DMS 273 treated with DMSO at 0.1 percent for 48 hours (cell line): ENCODE results near the gene SYCE3.

ENCODE experiments used
- DNase-seq: peaks from one replicate; lab custom pipeline; 2025; lab: John Stamatoyannopoulos, UW

The SYCE3 gene

DNA sequence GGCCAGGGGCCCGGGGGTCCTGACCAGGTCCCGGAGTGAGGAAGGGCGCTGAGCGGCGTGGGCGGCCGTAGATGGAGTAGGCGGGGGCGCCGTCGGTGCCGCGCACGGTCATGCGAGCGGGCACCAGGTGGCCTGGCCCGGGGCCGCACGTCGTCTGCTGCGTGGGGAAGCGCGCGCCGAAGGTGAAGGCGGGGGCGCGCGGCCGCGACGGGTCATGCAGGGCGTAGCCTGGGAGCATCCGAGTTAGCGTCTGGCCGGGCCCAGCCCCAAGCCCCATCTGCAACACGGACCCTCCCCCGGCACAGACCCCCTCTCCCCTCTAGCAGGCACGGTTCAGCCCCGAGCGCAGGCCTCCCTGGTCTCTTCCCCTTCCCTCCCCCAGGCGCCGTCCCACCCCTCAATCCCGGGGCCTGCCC lies 31.2 kb downstream of the SYCE3 start:
- no peak for DNase-seq

DNA sequence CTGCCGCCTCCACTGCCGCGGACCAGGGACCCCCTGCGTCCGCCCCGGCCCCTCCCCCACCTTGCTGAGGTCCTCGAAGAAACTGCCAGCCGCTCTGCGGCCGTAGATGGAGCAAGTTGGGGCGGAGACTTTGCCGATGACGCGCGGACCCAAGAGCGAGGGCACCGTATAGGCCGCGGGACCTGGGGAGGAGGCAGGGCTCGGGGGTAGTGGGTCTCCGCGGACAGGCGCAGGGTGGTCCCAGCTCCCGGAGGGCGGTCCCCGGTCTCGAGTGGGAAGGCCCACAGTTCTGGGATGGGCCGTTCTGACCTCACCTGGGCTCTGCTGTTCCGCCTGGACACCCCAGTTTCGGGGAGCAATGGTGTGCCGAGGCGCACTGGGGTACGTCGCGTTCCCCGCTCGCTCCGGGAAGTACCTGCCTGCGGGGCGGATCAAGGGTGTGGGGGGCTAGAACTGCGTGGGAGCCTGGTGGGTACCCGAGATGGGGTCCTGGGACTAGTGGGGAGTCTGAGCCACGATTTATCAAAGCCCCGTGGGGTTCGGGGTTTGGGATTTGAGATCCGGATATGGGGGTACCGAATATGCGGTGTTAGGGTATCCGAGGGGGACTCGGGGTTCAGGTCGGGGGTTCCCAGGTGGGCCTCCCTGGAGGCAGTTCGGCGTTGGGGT lies 31.7 kb downstream of the SYCE3 start:
- DNase-seq: no peak

DNA sequence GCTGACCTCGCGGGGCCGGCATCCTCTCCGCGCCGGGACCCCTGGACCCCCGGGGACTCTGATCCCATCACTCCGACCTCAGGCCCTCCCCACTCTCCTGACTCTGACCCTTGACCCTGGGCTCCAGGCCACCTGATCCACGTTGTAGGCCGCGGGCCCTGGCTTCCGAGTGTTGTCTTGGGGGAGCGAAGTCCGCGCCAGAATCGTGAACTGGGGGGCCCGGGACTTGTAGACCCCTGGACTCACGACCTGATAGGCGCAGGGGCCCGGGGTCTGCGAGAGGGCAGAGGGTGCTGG lies 32.2 kb downstream of the SYCE3 start:
- no peak for DNase-seq

DNA sequence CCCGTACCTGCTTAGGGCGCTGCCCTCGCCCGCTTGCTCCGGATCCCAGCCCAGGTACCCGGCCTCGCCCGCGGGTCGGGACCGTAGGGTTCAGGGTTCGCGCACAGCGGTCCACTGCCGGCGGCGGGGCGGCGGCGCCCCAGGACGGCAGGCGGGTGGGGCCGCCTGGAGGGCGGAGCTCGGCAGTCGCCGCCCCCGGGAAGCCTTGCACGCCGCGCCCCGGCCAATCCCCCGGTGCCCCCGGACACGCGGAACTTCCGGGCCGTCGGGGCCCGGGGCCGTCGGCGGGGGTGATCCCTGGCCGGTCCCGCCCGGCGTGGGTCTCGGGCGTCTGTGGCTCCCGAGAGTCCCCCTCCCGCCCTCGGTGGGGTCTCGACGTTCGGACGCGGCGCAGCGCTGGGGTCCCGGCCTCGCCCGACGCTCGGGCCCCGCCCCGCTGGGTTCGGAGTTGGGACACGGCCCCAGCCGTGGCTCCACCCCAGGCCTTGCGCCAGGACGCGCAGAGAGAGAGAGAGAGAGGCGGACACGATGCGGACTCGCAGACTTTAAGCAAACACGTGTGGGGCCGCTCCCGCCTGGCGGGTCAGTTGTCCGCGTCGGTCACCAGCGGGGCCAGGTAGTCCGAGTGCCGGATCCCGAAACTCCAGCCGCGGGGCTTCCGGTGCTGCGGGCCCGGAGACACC lies 32.7 kb downstream of the SYCE3 start, which contains the start of gene TYMP:
Gene TYMP (minus strand): TSS at position 116 of the 683 bp plus-strand sequence. CDS start 303 bp downstream, outside the sequence.
- no peak for DNase-seq

DNA sequence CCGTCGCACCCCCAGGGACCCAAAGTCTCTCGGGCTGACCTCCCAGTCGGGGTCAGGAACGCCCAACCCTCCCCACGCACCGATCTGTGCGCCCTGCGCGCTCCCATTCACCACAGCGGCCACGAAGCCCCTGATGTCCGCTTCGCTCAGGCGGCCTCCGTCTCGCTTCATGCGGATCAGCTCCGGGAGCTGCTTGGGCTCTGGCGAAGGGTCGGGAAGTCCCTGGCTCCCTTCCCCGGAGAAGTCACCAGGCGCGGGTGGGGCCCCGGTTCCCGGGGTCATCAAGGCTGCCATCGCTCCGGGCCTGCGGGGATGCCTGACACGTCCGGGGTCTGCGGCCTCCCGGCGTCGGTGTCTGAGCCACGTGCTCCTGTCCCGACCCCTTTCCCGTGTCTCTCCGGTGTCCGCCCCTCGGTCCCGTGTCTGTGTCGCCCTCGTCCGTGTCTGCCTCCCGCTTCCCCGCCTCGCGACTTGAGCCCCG lies 33.3 kb downstream of the SYCE3 start:
- DNase-seq: no peak

DNA sequence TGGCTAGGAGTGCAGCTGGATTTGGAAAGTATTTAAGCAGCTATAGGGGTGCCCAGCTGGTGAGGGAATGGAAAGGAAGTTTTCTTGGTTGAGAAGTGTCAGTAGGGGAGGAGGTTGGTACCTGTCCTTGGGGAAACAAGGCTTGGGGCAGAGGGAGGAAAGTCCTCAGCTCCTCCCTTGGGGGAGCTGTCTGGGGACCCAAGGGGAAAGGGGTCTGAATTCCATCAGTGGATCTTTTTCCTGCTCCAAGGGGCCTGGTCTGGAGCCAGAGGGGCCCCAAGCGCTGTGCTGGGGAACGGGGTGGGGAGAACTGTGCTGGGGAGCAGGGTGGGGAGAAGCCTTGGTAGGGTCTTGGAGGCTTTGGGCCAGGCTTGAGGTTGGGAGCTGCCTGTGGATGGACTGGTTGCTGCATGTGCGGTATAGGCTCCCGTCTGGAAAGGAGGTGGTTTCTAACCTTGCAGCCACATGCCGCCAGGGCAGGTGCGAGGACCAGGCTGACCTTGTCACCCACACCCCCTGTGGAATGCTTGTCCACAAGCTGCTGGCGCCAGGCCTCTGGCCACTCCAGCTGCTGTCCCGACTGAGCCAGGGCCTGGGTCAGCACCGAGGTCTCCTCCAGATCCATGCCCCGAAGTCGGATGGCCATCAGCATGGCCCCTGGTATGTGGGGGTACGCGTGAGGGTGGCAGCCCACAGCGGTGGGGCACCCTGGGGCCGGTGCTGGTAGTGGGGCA lies 33.9 kb downstream of the SYCE3 start:
- DNase-seq: no peak

DNA sequence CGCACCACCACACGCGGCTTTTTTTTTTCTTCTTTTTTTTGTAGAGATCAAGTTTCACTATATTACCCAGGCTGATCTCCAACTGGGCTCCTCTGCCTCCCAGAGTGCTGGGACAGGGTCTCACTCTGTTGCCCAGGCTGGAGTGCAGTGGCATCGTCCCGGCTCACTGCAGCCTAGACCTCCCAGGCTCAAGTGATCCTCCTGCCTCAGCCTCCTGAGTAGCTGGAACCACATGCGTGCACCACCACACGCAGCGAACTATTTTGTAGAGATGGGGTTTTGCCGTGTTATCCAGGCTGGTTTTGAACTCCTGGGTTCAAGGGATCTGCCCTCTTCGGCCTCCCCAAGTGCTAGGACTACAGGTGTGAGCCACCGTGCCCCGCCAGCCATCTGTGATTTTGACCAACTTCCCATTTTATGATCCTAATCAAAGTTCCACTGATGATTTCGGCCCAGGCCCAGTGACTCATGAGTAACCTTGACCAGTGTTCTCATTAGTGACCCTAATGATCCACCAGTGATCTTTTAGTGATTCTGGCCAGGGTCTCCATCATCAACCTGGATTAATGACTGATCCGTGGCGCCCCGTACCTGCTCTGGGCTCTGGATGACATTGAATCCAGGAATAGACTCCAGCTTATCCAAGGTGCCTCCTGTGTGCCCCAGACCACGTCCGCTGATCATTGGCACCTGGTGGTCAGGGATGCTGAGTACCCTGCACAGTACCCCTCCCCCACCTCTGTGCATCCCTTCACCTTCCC lies 34.6 kb downstream of the SYCE3 start:
- DNase-seq: no peak

DNA sequence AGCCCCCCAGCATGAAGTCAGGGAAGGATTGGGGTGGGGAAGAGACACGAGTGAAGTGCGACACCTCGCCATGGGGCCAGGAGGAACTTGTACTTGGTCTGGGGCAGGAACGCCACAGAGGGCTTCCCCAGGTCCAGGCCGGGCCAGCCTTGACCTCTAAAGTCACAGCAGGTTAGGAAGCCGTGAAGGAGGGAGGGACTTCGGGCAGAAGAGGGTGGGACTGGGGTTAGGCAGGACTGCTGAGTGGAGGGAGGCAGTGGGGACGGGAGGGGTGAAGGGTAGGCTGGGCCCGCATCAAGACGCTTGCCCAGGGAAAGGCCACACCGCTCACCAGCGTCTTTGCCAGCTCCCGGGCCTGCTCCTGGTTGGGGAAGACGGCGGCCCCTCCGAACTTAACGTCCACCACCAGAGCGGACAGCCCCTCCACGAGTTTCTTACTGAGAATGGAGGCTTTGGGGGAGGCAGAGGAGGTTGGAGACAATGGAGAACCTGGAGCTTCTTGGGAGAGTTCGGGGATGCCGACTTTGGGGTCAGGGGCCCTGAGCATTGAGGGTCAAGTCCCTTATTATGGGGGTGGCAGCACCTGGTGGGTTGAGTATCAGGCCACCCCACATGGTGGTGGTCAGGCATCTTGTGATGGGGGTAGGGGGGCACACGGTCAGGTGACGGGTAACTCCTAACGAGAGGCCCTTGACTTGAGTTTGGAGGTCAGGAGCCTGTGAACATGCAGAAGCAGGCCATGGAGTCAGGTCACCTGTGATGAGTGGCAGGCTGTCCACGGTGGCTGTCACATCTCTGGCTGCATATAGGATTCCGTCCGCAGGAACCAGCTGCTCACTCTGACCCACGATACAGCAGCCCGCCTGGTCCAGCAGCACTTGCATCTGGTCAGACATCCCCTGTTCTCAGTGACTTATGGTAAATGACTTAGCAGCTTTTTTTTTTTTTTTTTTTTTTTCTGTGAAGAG lies 35.6 kb downstream of the SYCE3 start:
- no peak for DNase-seq

DNA sequence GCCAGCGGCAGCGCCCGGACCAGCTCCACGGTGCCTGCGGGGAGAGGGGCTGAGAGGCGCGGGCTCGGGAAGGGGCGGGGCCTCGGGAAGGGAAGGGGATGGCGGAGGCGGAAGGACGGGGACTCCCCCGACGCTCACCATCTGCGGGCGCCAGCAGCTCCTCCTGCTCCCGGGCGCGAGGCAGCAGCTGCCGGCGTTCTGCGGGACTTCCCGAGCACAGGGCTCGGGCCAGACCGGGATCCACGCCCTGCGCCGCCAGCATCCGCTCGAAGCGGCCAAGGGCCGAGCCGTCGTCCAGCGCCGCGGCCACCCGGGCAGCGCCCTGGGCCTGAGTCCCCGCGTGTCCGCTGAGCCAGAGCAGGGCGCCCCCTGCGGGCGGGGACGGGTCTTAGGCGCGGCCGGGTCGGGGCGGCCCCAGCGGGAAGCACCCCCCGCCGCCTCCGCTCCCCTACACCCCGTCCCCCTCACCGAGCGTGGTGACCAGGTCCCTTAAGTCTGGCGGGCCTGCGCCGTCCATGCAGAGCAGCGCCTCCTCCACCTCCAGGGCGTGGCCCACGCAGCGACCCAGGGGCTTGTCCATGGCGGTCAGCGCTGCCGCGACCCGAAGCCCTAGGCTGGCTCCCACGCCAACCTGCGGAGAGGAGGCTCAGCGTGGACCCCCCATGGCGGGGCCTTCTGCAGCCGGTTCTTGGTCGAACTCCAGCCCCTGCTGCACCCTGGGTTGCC lies 36.4 kb downstream of the SYCE3 start:
- peak; percentile 33 for DNase-seq

DNA sequence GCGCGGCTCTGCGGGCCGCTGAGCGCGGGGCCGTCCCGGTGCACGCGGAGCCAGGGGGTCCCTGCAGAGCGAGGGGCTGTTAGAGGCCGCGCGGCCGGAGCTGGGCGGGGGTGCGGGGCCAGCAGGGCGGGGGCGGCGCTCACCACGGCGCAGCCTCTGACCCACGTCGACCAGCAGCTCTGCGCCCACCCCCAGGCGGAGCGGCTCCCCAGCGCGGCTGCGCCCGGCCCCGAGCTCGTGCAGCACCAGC lies 36.9 kb downstream of the SYCE3 start:
- no peak for DNase-seq

DNA sequence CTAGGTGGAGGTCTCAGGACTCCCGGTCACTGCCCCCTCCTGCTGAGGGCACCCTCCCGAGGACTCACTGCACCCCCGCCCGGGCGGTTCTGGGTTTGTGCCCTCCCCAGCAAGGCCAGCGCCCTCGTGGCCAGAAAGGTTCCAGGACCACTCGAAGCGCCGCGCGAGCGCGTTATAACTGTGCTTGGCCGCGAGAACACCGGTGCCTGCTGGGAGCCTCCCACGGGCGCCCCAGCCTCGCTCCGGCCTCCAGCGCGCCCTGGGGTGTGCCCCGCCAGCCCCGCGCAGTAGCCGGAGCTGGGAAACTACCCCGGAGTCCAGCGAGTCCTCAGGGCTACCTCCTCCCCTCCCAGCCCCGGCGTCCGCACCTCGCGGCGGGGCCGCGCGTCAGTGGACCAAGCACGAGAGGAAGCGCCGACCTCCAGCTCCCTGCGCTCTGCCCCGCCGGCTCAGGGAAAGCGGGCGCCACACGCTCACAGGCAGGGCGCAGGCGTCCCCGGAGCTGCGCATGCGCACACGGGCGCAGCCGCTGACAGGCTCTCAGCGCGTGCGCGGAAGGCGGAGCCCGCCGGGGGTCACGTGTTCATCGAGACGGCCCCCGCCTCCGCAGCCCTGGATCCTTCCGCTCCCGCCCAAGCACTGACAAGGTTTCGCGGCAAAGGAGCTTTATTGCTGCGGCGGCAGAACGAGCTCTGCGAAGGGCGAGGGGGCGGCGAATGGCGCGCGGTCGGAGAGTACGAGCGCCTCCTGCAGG lies 37.4 kb downstream of the SYCE3 start, which contains the start of gene SCO2:
Gene SCO2 (minus strand): TSS at position 495 of the 754 bp plus-strand sequence. CDS start 1,187 bp downstream, outside the sequence.
- DNase-seq: peak; percentile 83

DNA sequence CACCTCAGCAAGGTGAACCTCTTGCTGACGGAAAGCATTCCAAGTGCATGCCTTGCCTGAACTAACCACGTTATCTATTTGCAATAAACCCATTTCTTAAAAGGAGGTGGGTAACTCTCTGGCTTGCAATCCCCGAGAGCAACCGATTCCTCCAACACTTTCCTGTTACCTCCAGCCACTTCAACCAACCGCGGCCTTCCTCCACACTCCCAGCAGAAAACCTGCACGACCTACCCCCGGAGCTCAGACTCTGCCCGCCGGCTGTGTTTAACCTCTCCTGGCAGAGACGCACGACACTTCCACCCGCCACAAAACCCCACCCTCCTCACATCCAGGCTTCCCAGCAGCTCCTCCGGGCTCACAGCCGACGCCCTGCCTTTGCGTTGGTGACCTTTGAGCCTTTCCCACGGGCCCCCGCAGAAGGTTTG lies 38.0 kb downstream of the SYCE3 start:
- DNase-seq: no peak

DNA sequence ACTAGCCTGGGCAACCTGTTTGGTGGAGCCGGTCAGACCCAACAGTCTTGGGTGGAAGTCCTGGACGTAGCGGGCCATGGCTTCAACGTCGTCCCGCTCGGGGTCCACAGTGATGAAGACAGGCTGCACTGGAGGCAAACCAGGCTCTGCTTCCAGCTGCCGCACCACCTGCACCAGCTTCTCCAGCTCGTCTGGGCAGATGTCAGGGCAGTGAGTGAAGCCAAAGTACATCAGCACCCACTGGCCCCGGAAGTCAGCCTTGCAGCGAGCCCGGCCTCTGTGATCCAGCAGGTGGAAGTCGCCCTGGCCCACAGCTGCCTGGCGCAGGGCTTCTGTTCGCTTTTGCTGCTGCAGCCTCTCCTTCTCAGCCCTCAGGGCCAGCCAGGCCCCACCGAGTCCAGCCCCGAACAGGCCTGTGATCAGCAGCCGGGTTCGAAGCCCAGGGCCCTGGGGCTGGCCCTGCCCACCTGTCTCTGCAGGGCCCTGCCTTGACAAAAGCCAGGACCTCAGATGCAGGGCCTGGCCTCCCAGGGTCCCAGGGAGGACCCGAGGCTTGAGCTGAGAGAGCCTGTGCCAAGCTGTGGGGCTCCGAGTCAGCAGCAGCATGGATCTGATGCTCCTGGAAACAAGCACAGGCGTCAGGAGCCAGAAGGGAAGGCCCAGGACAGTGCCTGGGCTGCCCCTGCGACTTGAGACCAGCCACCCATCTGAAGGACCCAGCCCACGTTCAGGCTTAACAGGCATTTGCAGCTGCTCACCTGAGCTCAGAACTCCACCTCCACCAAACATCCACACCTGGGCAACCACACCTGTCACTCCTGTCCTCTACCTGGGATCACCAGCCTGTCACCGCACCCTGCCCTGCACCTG lies 38.7 kb downstream of the SYCE3 start:
- no peak for DNase-seq

DNA sequence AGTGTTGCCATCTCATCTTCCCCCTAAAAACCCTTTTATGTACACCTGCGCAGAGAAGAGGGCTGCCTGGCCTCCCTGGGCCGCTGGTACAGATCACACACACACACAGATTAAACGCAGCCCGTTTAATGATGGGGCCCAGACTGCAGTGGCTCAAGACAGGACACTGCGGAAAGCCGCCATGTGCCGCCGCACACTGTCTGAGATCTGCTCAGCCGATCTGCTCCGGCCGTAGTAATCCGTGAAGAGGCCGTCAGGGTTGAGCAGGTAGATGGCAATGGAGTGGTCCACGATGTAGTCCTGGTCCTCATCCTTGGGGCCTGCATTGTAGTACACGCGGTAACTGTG lies 39.3 kb downstream of the SYCE3 start:
- no peak for DNase-seq

DNA sequence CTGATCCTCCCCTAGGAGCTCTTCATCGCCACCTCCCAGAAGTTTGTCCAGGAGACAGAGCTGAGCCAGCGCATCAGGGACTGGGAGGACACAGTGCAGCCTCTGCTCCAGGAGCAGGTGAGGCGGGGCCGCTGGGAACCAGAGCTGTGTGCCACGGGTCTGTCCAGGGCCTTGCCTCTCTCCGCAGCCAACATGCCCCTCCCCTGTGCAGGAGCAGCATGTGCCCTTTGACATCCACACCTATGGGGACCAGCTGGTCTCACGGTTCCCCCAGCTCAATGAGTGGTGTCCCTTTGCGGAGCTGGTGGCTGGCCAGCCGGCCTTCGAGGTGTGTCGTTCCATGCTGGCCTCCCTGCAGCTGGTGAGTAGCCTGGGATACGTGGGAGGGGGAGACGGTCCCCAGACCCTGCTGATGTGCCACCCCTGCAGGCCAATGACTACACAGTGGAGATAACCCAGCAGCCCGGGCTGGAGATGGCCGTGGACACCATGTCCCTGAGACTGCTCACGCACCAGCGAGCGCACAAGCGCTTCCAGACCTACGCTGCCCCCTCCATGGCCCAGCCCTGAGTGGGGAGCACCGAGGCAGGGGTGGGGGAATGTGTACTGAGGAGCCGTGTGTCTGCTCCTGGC lies 39.8 kb downstream of the SYCE3 start:
- no peak for DNase-seq

DNA sequence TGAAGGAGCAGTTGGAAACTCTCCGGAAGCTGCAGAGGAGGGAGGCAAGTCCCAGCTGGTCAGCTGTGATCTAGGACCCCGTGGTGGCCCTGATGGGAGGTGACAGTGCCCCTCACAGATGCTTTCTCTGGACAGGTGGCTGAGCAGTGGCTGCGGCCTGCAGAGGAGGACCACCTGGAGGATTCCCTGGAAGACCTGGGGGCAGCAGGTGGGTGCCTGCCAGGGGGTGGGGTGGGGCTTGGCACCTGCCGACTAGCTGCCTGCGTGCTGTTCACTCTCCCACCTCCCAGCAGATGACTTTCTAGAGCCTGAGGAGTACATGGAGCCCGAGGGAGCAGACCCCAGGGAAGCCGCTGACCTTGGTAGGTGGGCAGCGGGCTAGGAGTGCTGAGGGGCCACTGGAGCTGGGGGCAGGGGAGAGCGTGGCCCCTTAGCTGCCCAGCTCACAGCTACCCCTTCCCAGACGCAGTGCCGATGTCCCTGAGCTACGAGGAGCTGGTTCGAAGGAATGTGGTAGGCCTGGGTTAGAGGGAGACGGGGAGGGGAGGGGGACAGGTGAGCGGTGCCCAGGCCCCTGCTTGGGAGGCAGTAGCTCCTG lies 40.4 kb downstream of the SYCE3 start:
- no peak for DNase-seq

DNA sequence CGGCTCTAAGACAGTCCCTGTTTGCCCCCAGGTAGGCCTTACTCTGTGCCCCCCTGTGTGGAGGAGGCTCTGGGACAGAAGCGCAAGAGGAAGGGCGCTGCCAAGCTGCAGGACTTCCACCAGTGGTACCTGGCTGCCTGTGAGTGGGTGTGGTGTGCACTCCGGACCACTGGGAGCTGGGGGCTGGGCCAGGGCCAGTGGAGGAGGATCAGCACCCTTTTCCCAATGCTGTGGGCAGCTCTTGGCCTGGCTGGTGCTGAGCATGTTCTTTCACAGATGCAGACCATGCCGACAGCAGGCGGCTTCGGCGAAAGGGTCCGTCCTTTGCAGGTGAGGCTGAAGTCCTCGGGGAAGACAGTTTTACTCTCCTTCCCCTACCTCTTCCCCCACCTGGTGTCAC lies 41.0 kb downstream of the SYCE3 start:
- DNase-seq: no peak

DNA sequence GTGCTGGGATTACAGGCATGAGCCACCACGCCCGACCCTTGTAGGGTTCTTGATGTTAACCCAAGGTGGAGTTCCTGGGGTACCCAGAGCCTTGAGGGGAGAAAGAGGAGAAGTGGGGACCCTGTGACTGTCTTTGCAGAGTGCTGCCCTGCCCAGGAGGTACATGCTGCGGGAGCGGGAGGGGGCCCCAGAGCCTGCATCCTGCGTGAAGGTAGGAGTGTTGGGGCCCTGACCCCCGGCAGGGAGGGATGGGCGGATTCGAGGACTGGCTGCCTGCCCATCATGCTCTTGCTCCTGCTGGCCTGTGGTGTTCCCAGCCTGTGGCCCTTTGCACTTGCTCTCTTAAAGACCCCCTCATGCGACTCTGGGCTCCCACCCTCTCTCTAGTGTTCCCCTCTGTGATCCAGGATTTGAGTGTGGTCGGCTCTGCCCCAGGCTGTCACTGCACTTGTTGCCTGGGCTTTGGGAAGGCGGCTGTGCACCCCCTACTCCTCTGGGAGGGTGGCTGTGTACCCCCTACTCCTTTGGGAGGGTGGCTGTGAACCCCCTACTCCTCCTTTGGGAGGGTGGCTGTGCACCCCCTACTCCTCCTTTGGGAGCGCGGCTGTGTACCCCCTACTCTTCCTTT lies 41.8 kb downstream of the SYCE3 start:
- DNase-seq: no peak
